ENCODE measurements around the gene PRKAR2B.
"Not testable (repeated sequence)": the region's sequence is repeated elsewhere in the genome, so short reads cannot be mapped to it uniquely, and the experiment has no call there.

PRKAR2B gene

GRCh38 chr7:107078517-107078966 is 34.0 kb downstream of the PRKAR2B start:
- no peak for DNase-seq (ENCODE audit: low read depth, low spot score)

- DNase-seq (ENCODE audit: low read depth, low spot score), result no peak
Measured at GRCh38 chr7:107079212-107079940, 34.9 kb downstream of the PRKAR2B start.

DNA sequence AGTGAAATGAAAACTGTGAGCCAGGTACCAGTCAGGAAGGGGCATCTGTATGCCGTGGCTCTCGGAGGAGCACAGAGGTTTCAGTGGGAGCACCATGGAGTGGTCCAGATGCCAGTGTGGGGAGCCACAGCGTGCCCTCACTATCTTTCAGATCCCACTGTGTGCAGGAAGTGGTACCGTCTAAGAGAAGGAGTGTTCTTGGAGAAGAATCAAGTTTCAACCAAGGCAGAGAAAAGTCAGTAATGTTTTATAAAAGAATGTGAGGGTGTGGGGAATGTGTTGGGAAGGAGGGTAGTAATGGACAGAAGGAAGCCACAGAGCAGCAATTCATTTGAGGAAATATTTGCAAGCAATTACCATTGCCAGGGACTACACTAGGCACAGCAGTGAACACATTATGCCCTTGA is 35.6 kb downstream of the PRKAR2B start:
- no peak for DNase-seq (ENCODE audit: low read depth, low spot score)

- no peak for DNase-seq (ENCODE audit: low read depth, low spot score)
Measured at GRCh38 chr7:107080533-107080932, 36.0 kb downstream of the PRKAR2B start.

- DNase-seq (ENCODE audit: low read depth, low spot score), result no peak
Measured at GRCh38 chr7:107085180-107085579, 40.7 kb downstream of the PRKAR2B start.

DNA sequence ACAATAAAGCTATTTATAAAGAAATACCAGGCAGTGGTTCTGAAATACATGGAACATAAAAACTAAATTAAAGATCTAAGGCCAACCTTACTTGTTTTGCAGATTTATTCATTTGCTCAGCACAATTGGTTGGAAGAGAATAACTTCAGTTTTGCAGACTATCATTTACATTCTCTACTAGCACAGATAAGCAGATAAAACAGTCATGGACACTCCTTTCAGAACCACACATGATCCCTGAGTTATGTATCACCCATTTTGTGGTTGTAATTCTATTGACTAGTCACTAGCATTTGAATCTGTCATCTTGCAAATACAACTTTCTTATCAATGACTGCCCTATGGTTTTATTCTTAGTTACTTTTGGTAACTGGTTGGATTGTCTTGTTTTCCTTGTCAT is 45.1 kb downstream of the PRKAR2B start:
- no peak for DNase-seq (ENCODE audit: low read depth, low spot score)

- DNase-seq (ENCODE audit: low read depth, low spot score), result no peak
Measured at GRCh38 chr7:107090457-107090856, 46.0 kb downstream of the PRKAR2B start.

DNA sequence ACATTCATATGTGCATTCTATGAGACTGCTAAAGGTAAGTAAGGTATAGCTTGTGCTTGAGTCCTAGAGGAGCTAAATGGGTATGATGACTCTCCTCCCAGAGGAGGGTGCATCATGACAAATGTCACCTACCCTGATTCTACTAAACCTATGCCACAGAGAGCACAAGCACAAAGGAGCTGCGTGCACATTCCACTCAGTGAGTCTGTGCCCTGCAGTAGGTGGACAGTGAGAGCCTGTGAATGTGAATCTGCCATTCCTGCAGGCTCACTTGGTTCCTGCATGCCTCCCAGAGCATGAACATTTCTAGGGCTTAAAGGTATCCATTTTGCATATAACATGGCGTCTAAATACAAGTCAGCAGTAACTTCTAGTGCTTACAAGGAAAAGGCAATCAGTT is 46.8 kb downstream of the PRKAR2B start:
- DNase-seq (ENCODE audit: low read depth, low spot score), result no peak

DNA sequence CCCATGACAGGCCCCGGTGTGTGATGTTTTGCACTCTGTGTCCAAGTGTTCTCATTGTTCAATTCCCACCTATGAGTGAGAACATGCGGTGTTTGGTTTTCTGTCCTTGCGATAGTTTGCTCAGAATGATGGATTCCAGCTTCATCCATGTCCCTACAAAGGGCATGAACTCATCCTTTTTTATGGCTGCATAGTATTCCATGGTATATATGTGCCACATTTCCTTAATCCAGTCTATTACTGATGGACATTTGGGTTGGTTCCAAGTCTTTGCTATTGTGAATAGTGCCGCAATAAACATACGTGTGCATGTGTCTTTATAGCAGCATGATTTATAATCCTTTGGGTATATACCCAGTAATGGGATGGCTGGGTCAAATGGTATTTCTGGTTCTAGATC is 49.2 kb downstream of the PRKAR2B start:
- DNase-seq (ENCODE audit: low read depth, low spot score), result not testable (repeated sequence)

DNA sequence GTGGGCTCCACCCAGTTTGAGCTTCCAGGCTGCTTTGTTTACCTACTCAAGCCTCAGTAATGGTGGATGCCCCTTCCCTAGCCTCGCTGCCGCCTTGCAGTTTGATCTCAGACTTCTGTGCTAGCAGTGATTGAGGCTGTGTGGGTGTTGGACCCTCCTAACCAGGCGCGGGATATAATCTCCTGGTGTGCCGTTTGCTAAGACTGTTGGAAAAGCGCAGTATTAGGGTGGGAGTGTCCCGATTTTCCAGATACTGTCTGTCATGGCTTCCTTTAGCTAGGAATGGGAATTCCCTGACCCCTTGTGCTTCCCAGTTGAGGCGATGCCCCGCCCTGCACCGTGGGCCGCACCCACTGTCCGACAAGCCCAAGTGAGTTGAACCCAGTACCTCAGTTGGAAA is 54.6 kb downstream of the PRKAR2B start:
- not testable (repeated sequence) for DNase-seq (ENCODE audit: low read depth, low spot score)

GRCh38 chr7:107100824-107101223 is 56.3 kb downstream of the PRKAR2B start:
- DNase-seq (ENCODE audit: low read depth, low spot score), result no peak

DNA sequence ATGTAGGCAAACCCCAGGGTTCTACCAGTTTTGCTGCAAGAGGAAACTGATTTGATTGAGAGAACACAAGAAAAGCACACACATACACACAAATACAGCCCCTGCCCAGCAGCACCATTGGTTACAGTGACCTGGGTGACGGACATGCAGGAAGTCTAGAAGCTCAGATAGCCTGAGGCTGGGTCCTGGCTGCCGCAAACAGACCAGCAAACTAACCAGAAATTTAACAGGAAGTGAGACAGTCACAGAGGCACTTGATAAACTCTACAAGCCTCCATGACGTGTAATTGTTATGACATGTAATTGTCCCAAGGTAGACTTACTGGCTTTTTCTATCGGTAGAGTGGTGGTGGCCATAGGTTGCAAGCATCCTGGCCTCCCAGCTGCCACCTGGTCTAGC is 58.9 kb downstream of the PRKAR2B start:
- no peak for DNase-seq (ENCODE audit: low read depth, low spot score)

GRCh38 chr7:107104801-107105200 is 60.3 kb downstream of the PRKAR2B start:
- no peak for DNase-seq (ENCODE audit: low read depth, low spot score)

DNA sequence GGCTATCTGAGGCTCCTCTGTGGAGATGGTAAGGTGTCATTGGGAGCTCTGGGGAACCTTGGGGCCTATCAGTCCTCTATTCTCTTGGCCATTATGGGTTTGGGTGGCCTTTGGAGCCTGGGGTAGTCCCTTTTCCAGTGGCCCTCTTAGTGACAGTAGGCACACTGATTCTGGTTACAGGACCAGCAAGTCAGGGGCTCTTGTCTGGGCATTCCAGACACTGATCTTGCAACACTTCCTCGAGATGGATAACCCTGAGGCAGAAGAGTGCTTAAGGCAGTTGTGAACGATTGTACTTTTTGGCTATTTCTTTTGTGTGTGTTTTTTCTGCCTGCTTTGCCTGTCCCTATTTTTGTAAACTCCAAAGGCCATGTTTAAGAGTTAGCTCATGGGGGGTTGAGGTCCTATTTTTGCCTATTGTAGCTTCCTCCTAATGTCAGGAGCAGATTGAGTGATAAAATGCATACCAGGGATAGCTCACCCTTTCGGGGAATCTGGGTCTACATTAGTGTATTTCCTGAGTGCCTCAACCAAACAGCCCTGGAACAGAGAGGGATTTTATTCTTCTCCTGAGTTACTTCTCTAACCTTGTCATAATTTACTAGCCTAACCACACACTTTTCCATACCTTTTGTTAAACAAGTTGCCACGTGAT is 61.2 kb downstream of the PRKAR2B start:
- no peak for DNase-seq (ENCODE audit: low read depth, low spot score)

GRCh38 chr7:107108793-107109371 is 64.4 kb downstream of the PRKAR2B start:
- no peak for DNase-seq (ENCODE audit: low read depth, low spot score)

- DNase-seq (ENCODE audit: low read depth, low spot score), result no peak
Measured at GRCh38 chr7:107109955-107110354, 65.5 kb downstream of the PRKAR2B start.

- DNase-seq (ENCODE audit: low read depth, low spot score), result no peak
Measured at GRCh38 chr7:107111196-107111595, 66.7 kb downstream of the PRKAR2B start.

DNA sequence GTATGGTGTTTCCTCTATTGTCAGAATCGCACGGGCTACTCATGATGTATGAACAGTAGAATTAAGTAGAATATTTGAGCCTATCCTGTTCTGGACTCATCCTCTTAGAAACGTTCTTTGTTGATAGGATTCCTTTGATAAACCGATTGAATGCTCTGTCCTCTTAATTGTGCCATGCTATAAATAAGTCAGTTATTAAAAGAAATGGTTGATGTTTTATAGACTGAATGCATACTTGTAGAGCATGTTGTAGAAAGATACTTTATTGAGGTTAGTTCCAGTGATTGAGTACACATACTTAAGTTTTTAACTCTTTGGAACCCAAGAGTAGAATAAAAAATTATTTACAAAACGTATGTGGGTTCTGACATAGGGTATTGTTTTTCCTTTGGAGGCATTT is 69.4 kb downstream of the PRKAR2B start:
- no peak for DNase-seq (ENCODE audit: low read depth, low spot score)

- DNase-seq (ENCODE audit: low read depth, low spot score), result no peak
Measured at GRCh38 chr7:107115114-107115513, 70.6 kb downstream of the PRKAR2B start.

GRCh38 chr7:107115762-107116540 is 71.4 kb downstream of the PRKAR2B start:
- DNase-seq (ENCODE audit: low read depth, low spot score), result no peak

GRCh38 chr7:107118109-107118900 is 73.8 kb downstream of the PRKAR2B start:
- no peak for DNase-seq (ENCODE audit: low read depth, low spot score)
